ENCODE results near the gene ARAP1. TPM values are rescaled to one million over a fixed set of nuclear protein-coding genes. Genes with fewer than 3 reads are reported as not detected.

ARAP1 gene
- total RNA-seq, 2 experiments from 2014 or later = 64.7 to 70.1 TPM

DNA sequence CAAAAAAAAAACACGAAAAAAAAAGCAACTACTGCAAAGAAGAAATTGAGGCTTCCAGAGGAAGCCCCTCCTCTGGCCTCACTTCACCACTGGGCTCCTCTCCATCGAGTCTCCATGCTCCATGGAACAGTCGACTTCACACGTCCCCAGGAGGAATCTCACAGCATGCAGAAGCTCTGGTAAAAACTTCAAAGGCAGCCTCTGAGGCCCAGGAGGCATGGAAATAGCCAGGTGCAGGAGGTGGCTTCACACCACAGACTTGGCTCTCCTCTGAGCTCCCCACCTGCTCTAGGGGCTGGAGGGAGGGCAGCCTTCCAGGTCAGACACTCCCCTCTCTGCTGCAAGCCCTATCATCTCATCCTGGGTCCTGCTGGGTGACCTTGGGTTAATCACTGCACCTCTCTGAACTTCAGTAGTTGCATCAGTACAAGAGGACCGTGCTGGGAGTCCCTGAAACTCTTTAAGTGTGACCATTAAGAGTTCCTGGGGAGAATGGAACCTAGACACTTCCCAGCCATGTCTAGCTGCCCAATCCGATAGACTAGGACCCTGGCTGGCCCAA, 86.2 kb downstream of the ARAP1 start:
- H3K27me3 Mint-ChIP-seq (ENCODE audit: low read depth) = peaks cover 32% of the 10 kb centered on the region
- CTCF ChIA-PET = interaction anchor here (3.0 kb wide), 1 partner anchor 17 kb away, joined by 18 read pairs; no protein-coding TSS in a partner anchor
- no peaks in the 10 kb centered on the region for H3K36me3 Mint-ChIP-seq (ENCODE audit: low read depth)
- no peak for DNase-seq
- H3K4me1 Mint-ChIP-seq (ENCODE audit: low read depth) = no peaks in the 10 kb centered on the region
- intact Hi-C loops (cut with micrococcal nuclease) = no loop called here
- no peak overlapping the region for H3K4me3 Mint-ChIP-seq
- no peak overlapping the region for H3K27ac Mint-ChIP-seq
- H3K9me3 Mint-ChIP-seq = peaks cover 6% of the 10 kb centered on the region

DNA sequence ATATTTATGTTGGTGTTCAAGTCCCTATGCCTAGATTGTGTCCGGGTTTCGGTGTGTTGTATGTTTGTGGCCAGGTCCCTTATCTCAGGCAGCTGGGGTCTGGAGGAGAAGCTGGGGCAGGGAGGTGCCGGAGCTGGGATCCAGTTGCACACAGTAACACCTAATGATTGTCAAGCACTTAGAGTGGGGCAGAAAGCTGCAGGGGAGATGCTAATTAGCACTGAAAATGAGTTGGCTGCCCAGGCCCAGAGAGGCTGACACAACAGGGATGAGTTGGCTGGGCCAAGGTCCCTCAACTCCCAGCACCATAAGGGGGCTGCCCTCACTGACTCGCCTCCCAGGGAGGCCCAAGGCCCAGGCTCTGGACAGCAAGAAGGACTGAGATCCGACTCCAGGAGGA, 90.2 kb downstream of the ARAP1 start:
- Mint-ChIP-seq H3K36me3 (ENCODE audit: low read depth) (no peaks in the 10 kb centered on the region), H3K27ac (no peak overlapping the region), H3K4me1 (ENCODE audit: low read depth) (no peaks in the 10 kb centered on the region), H3K9me3 (peaks cover 1% of the 10 kb centered on the region), H3K27me3 (ENCODE audit: low read depth) (peaks cover 15% of the 10 kb centered on the region), H3K4me3 (no peak overlapping the region)
- intact Hi-C loops (cut with micrococcal nuclease) = no loop called here
- DNase-seq = no peak
- CTCF ChIA-PET = no interaction called here

DNA sequence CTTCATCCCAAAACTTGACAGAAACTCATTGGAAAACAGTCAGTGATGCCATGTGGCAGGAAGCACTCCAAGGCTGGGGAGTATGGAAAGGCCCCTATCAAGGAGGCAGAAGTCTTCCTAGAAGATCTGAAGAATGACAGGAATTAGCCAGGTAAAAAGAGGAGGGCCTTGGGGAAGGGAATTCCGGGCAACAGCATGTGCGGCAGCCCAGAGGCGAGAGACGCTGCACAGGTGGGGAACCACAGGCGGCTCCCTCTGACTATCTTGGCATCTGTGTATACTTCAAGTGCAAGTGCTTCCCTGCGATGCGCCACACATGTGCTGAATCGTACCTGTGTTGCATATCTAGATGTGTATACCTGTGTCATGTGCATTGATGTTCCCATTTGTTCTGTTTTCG, 90.7 kb downstream of the ARAP1 start:
- no peaks in the 10 kb centered on the region for H3K36me3 Mint-ChIP-seq (ENCODE audit: low read depth)
- H3K27ac Mint-ChIP-seq = no peak overlapping the region
- H3K27me3 Mint-ChIP-seq (ENCODE audit: low read depth) = peaks cover 12% of the 10 kb centered on the region
- no peaks in the 10 kb centered on the region for H3K9me3 Mint-ChIP-seq
- H3K4me1 Mint-ChIP-seq (ENCODE audit: low read depth) = no peaks in the 10 kb centered on the region
- intact Hi-C loops (cut with micrococcal nuclease) = no loop called here
- no peak for DNase-seq
- CTCF ChIA-PET = interaction anchor here (0.6 kb wide), 1 partner anchor 31 kb away, joined by 3 read pairs; no protein-coding TSS in a partner anchor
- H3K4me3 Mint-ChIP-seq = no peak overlapping the region

DNA sequence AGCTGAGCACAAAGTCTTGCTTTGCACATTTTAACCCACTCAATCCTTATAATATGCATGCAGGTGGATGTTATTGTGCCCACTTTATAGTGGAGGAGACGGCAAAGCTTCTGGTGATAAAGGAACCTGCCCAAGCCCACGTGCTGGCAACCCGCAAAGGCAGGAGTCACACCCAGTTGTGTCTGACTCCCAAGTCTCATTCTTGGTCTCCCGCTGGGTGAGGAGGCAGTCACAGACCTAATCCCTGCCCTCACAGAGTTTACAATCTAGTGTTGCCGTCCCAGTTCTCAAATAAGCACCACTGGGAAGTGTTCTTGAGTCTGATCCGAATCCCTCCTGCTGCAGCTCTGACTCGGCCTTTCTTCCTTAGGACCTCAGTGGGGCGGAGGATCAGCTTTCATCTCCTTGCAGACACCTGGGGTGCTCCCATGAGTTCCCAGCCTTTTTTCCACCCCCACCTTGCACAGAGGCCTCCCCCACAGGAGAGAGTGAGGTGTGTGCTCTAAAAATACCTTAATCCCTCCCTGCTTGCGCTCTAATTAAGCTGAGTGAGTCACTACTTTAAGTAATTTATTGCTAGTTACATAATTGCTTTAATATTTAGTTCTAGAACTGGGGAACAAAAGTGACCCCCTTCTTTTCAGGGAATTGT, 93.1 kb downstream of the ARAP1 start:
- intact Hi-C loops (cut with micrococcal nuclease) = no loop called here
- CTCF ChIA-PET = interaction anchor here (0.8 kb wide), 1 partner anchor 25 kb away, joined by 3 read pairs; no protein-coding TSS in a partner anchor
- no peak overlapping the region for H3K4me3 Mint-ChIP-seq

DNA sequence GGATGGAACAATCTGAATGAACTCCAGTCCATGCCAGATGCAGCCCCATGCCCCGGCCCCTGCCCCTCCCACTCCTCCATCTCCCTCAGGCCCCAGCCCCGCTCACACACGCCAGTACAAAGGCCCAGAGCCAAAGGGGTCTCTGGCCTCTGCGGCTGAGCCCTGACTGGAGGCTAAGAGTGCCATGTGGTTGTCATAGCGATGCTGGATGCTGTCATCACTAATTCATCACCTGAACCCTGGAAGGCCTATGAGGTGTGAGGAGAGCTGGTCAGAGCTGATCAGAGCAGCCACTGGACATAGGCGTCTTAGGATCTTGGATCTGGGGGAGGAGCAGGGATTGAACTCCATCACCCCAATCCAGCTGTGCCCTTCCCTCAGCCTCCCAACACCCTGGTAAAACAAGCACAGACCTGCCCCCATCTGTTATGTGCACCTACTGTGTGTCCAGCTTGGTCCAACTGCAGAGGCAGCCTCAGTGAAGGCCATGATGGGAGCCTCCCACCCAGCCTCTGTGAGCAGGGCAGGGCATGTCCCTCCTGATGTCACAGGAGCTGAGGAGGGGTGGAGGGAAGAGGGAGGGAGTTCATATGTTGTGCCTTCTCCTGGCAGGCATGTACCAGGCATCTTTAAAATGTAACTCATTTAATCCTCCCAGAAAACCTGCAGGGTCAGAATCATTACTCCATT, 94.7 kb downstream of the ARAP1 start:
- DNase-seq = no peak
- Mint-ChIP-seq H3K9me3 (no peaks in the 10 kb centered on the region), H3K36me3 (ENCODE audit: low read depth) (no peaks in the 10 kb centered on the region), H3K27ac (no peak overlapping the region), H3K4me3 (no peak overlapping the region), H3K4me1 (ENCODE audit: low read depth) (no peaks in the 10 kb centered on the region), H3K27me3 (ENCODE audit: low read depth) (peaks cover 2% of the 10 kb centered on the region)
- intact Hi-C loops (cut with micrococcal nuclease) = no loop called here
- CTCF ChIA-PET = no interaction called here

More for the DNA sequence above, 93.1 kb downstream of the ARAP1 start:
- DNase-seq = no peak
- H3K36me3 Mint-ChIP-seq (ENCODE audit: low read depth) = no peaks in the 10 kb centered on the region
- H3K27me3 Mint-ChIP-seq (ENCODE audit: low read depth) = peaks cover 4% of the 10 kb centered on the region
- no peak overlapping the region for H3K27ac Mint-ChIP-seq
- H3K9me3 Mint-ChIP-seq = no peaks in the 10 kb centered on the region
- H3K4me1 Mint-ChIP-seq (ENCODE audit: low read depth) = no peaks in the 10 kb centered on the region

DNA sequence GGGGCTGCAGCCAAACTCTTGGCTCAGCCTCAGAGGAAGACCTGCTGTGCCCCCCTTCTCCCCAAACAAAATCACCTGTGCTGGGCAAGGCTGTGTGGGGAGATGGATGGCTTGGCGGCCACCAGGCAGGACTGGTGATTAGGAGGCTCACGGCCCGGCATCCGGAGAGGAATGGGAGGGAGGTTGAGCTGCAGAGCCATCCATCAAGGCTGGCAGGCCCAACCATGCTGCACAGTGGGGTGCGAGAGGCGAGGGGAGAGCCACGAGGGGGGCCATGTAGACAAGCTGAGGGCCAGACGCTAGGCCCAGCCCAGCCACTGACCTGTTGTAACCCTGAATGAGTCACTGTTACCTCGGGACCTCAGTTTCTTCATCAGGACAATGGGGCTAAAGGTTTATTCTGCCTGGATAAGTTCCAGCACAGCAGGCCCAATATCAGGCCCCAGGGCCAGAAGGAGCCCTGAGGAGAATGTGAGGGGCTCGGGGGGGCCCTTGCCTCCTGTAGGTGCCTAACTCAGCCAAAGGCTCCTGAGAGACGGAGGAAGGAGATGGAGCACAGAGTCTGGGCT, 96.2 kb downstream of the ARAP1 start:
- no peak overlapping the region for H3K27ac Mint-ChIP-seq
- no peaks in the 10 kb centered on the region for H3K36me3 Mint-ChIP-seq (ENCODE audit: low read depth)
- no peaks in the 10 kb centered on the region for H3K9me3 Mint-ChIP-seq
- H3K4me3 Mint-ChIP-seq = no peak overlapping the region
- CTCF ChIA-PET = interaction anchor here (0.9 kb wide), 1 partner anchor 12 kb away, joined by 3 read pairs; no protein-coding TSS in a partner anchor
- DNase-seq = no peak
- H3K27me3 Mint-ChIP-seq (ENCODE audit: low read depth) = peaks cover 2% of the 10 kb centered on the region
- no peaks in the 10 kb centered on the region for H3K4me1 Mint-ChIP-seq (ENCODE audit: low read depth)
- intact Hi-C loops (cut with micrococcal nuclease) = no loop called here

DNA sequence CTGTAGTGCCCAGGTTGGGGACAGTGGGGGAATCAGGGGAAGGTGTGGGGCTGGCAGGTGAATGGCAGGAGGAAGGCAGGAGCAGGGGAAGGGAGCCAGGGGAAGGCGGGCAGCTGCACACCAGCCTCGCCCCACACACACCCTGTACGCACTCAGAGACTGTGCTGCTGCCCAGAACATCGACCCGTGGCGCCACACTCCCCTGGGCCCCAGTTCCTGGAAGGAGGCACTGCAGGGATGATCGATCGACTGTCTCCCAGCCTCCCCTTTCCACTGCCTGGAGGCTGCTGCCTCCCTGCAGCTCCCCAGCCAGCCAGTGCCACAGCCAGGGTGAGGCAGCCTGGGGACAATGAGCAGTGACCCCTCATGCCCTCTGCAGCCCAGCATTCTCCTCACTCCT, 97.2 kb downstream of the ARAP1 start:
- Mint-ChIP-seq H3K36me3 (ENCODE audit: low read depth) (no peaks in the 10 kb centered on the region), H3K4me3 (no peak overlapping the region), H3K4me1 (ENCODE audit: low read depth) (no peaks in the 10 kb centered on the region), H3K27ac (no peak overlapping the region), H3K9me3 (no peaks in the 10 kb centered on the region), H3K27me3 (ENCODE audit: low read depth) (no peaks in the 10 kb centered on the region)
- CTCF ChIA-PET = no interaction called here
- intact Hi-C loops (cut with micrococcal nuclease) = no loop called here
- no peak for DNase-seq

DNA sequence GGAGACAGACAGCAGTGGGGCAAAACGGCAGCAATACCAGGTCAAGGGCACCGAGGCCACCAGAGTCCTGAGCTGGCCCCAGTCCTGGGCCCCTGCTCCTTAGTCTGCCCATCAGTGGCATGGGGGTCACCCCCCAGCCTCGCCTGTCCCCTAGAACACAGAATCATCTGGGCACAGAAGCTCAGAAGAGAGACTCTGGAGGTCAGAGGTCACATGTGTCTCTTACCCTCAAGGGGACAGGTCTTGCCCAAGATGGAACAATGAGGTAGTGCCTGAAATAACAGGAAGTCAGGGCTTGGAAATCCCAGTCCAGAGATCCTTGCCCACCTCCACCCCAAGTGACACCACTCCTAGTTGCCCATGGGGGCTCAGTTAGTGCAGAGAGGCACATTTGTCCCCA, 98.6 kb downstream of the ARAP1 start:
- Mint-ChIP-seq H3K36me3 (ENCODE audit: low read depth) (no peaks in the 10 kb centered on the region), H3K27me3 (ENCODE audit: low read depth) (no peaks in the 10 kb centered on the region), H3K4me1 (ENCODE audit: low read depth) (no peaks in the 10 kb centered on the region), H3K27ac (no peak overlapping the region), H3K4me3 (no peak overlapping the region), H3K9me3 (no peaks in the 10 kb centered on the region)
- CTCF ChIA-PET = no interaction called here
- no peak for DNase-seq
- intact Hi-C loops (cut with micrococcal nuclease) = no loop called here

DNA sequence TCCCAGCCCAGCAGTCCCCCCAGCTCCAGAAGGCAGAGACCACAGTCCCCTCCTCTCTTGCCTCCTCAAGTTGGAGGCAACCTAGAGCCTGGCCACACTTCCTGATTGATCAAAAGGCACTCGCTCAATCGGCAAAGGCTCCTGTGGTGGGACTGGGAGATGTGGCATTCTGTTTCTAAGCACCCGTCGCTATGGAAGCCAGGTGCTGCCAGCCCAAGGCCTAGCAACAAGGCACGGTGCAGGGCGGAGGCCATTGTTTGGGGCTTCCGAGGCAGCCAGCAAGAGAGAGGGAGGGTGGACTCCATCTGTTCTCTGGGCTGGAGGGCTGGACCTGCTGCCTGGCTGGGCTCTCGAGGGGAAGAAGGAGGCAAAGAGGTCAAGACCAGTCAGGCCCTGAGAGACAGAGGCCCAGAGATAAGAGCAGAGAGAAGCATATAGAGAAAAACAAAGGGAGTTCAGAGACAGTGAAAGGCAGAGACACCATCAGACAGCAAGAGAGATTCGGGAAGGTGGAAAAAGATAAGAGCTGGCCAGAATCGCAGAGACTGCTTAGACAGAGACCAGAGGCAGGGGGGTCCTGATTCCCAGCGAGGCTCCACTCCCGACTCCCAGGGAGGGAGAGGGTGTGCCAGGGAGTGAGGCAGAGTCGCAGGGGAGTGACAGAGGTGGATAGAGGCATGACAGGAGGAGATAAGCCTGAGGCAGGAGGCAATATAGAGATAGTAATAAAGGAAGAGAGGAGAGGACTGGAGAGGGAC, 99.2 kb downstream of the ARAP1 start:
- CTCF ChIA-PET = no interaction called here
- Mint-ChIP-seq H3K27me3 (ENCODE audit: low read depth) (no peaks in the 10 kb centered on the region), H3K4me1 (ENCODE audit: low read depth) (no peaks in the 10 kb centered on the region), H3K27ac (no peak overlapping the region), H3K36me3 (ENCODE audit: low read depth) (no peaks in the 10 kb centered on the region), H3K9me3 (no peaks in the 10 kb centered on the region), H3K4me3 (no peak overlapping the region)
- DNase-seq = no peak
- intact Hi-C loops (cut with micrococcal nuclease) = no loop called here

DNA sequence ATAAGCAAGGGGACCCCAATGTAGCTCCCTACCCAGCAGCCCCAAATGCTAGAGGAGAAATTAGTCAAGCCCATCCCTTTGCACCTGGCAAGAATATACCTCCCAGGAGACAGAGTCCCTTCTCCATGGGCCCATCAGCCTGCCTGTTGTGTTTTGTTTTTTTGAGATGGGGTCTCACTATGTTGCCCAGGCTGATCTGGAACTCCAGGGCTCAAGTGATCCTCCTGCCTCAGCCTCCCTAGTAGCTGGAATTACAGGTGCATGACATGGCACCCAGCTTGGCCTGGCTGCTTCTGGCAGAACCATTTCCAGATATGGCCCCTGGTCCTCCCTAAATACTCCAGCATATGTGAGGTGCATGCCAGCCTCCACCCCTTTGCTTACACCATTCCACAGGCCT, 100.1 kb downstream of the ARAP1 start:
- H3K9me3 Mint-ChIP-seq = no peaks in the 10 kb centered on the region
- CTCF ChIA-PET = no interaction called here
- H3K4me1 Mint-ChIP-seq (ENCODE audit: low read depth) = no peaks in the 10 kb centered on the region
- no peaks in the 10 kb centered on the region for H3K27me3 Mint-ChIP-seq (ENCODE audit: low read depth)
- H3K27ac Mint-ChIP-seq = no peak overlapping the region
- intact Hi-C loops (cut with micrococcal nuclease) = no loop called here
- no peak overlapping the region for H3K4me3 Mint-ChIP-seq
- no peak for DNase-seq
- H3K36me3 Mint-ChIP-seq (ENCODE audit: low read depth) = no peaks in the 10 kb centered on the region

DNA sequence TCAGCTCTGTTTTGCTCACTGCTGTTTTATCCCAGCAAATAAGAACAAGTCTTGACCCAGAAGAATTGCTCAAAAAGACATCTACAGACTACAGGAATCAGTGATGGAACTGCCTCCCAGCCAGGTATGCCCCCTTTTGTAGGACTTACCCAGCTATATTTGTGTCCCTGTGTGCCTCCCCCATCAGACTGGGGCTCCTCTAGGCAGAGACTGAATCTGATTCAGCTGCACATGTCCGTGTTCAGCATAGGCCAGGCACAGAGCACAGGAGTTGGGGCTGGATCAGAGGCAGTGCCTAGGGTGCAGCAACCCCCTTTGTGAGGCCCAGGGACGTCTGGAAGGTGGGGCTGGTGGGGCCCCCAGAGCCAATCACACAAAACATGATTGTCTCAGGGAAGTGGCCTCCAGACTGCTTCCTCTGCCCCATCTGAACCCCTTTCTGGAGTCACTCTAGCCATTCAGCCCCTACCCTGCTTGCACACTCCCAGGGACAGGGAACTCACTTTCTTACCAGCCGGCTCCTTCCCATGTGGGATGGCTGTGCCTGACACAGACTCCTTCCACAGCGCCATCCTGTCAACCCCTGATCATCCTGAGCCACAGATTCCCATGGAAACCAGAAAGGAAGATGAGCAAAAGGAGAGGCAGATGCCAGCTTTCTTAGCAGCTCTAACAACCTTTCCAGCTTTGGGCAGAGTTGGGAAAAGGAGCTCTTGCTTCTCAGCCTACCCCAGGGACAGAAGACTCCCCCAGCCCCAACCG, 102.8 kb downstream of the ARAP1 start:
- CTCF ChIA-PET = interaction anchor here (0.5 to 1.4 kb wide), 2 partner anchors 14 to 65 kb away, joined by 3 read pairs; no protein-coding TSS in a partner anchor
- no peak overlapping the region for H3K4me3 Mint-ChIP-seq
- no peaks in the 10 kb centered on the region for H3K36me3 Mint-ChIP-seq (ENCODE audit: low read depth)
- intact Hi-C loops (cut with micrococcal nuclease) = no loop called here
- H3K27me3 Mint-ChIP-seq (ENCODE audit: low read depth) = no peaks in the 10 kb centered on the region
- DNase-seq = no peak
- H3K4me1 Mint-ChIP-seq (ENCODE audit: low read depth) = no peaks in the 10 kb centered on the region
- H3K27ac Mint-ChIP-seq = no peak overlapping the region
- no peaks in the 10 kb centered on the region for H3K9me3 Mint-ChIP-seq

Measured in activated naive CD4-positive, alpha-beta T cell treated with anti-CD3 and anti-CD28 coated beads for 36 hours (primary cell).